Activated naive CD4-positive, alpha-beta T cell treated with anti-CD3 and anti-CD28 coated beads, Interleukin-2, amount 50 U/mL, for 24 hours (primary cell): ENCODE measurements around the gene CACNB2.
"Not testable (repeated sequence)": the region's sequence is repeated elsewhere in the genome, so short reads cannot be mapped to it uniquely, and the experiment has no call there.

Source experiments
- H3K27ac Mint-ChIP-seq: one replicate; pipeline ENCODE4 v1.8.0; 2021; ENCODE audit warnings: mild to moderate bottlenecking, mixed read lengths
- H3K27me3 Mint-ChIP-seq: one replicate; pipeline ENCODE4 v1.8.0; 2021; ENCODE audit warnings: mixed read lengths
- H3K36me3 Mint-ChIP-seq: one replicate; pipeline ENCODE4 v1.8.0; 2021; ENCODE audit warnings: mixed read lengths
- H3K4me1 Mint-ChIP-seq: one replicate; pipeline ENCODE4 v1.8.0; 2021; ENCODE audit warnings: mixed read lengths
- H3K4me3 Mint-ChIP-seq: one replicate; pipeline ENCODE4 v1.8.0; 2021; ENCODE audit warnings: mild to moderate bottlenecking, mixed read lengths
- H3K9me3 Mint-ChIP-seq: one replicate; pipeline ENCODE4 v1.8.0; 2021; ENCODE audit warnings: mixed read lengths

Gene CACNB2

GRCh38 chr10:18162021-18162627, 21.9 kb downstream of the CACNB2 start:
- H3K9me3 Mint-ChIP-seq, result no peaks in the 10 kb centered on the region
- no peak overlapping the region for H3K27ac Mint-ChIP-seq
- H3K27me3 Mint-ChIP-seq, result no peaks in the 10 kb centered on the region
- no peaks in the 10 kb centered on the region for H3K4me1 Mint-ChIP-seq
- H3K36me3 Mint-ChIP-seq, result no peaks in the 10 kb centered on the region
- H3K4me3 Mint-ChIP-seq, result no peak overlapping the region

- Mint-ChIP-seq H3K27me3 (no peaks in the 10 kb centered on the region), H3K4me1 (no peaks in the 10 kb centered on the region), H3K36me3 (no peaks in the 10 kb centered on the region), H3K4me3 (no peak overlapping the region), H3K9me3 (no peaks in the 10 kb centered on the region), H3K27ac (no peak overlapping the region)
These were observed 23.9 kb downstream of the CACNB2 start for GRCh38 chr10:18164093-18164492.

- Mint-ChIP-seq H3K4me1 (no peaks in the 10 kb centered on the region), H3K36me3 (no peaks in the 10 kb centered on the region), H3K27ac (no peak overlapping the region), H3K9me3 (no peaks in the 10 kb centered on the region), H3K27me3 (no peaks in the 10 kb centered on the region), H3K4me3 (no peak overlapping the region)
These were observed 24.6 kb downstream of the CACNB2 start for GRCh38 chr10:18164748-18165361.

GRCh38 chr10:18178854-18179483, 38.7 kb downstream of the CACNB2 start:
- H3K27me3 Mint-ChIP-seq, result peaks cover 13% of the 10 kb centered on the region
- no peak overlapping the region for H3K27ac Mint-ChIP-seq
- H3K36me3 Mint-ChIP-seq, result no peaks in the 10 kb centered on the region
- H3K4me3 Mint-ChIP-seq, result no peak overlapping the region
- H3K9me3 Mint-ChIP-seq, result no peaks in the 10 kb centered on the region
- no peaks in the 10 kb centered on the region for H3K4me1 Mint-ChIP-seq

GRCh38 chr10:18179891-18180290, 39.7 kb downstream of the CACNB2 start:
- no peak overlapping the region for H3K27ac Mint-ChIP-seq

GRCh38 chr10:18181382-18181781, 41.2 kb downstream of the CACNB2 start:
- H3K27ac Mint-ChIP-seq, H3K4me3 Mint-ChIP-seq, H3K36me3 Mint-ChIP-seq, H3K27me3 Mint-ChIP-seq, H3K4me1 Mint-ChIP-seq, H3K9me3 Mint-ChIP-seq: not testable (repeated sequence)

More at GRCh38 chr10:18179891-18180290, 39.7 kb downstream of the CACNB2 start:
- Mint-ChIP-seq H3K4me1 (no peaks in the 10 kb centered on the region), H3K36me3 (no peaks in the 10 kb centered on the region), H3K4me3 (no peak overlapping the region), H3K9me3 (no peaks in the 10 kb centered on the region), H3K27me3 (peaks cover 13% of the 10 kb centered on the region)

- Mint-ChIP-seq H3K27ac (no peak overlapping the region), H3K36me3 (no peaks in the 10 kb centered on the region), H3K4me3 (no peak overlapping the region), H3K4me1 (no peaks in the 10 kb centered on the region), H3K27me3 (peaks cover 2% of the 10 kb centered on the region), H3K9me3 (no peaks in the 10 kb centered on the region)
These were observed 45.4 kb downstream of the CACNB2 start for GRCh38 chr10:18185621-18186020.

GRCh38 chr10:18190840-18191239, 50.6 kb downstream of the CACNB2 start:
- Mint-ChIP-seq H3K36me3 (no peaks in the 10 kb centered on the region), H3K4me1 (no peaks in the 10 kb centered on the region), H3K27ac (no peak overlapping the region), H3K4me3 (no peak overlapping the region), H3K27me3 (no peaks in the 10 kb centered on the region), H3K9me3 (no peaks in the 10 kb centered on the region)

- H3K9me3 Mint-ChIP-seq, result no peaks in the 10 kb centered on the region
- no peaks in the 10 kb centered on the region for H3K4me1 Mint-ChIP-seq
- peaks cover 3% of the 10 kb centered on the region for H3K27me3 Mint-ChIP-seq
- no peak overlapping the region for H3K4me3 Mint-ChIP-seq
- peaks cover 2% of the 10 kb centered on the region for H3K36me3 Mint-ChIP-seq
- H3K27ac Mint-ChIP-seq, result no peak overlapping the region
These were observed 54.4 kb downstream of the CACNB2 start for GRCh38 chr10:18194634-18195033.

GRCh38 chr10:18195060-18195799, 55.0 kb downstream of the CACNB2 start:
- no peaks in the 10 kb centered on the region for H3K4me1 Mint-ChIP-seq
- no peak overlapping the region for H3K27ac Mint-ChIP-seq
- no peak overlapping the region for H3K4me3 Mint-ChIP-seq
- peaks cover 2% of the 10 kb centered on the region for H3K36me3 Mint-ChIP-seq
- peaks cover 4% of the 10 kb centered on the region for H3K27me3 Mint-ChIP-seq
- no peaks in the 10 kb centered on the region for H3K9me3 Mint-ChIP-seq

- peaks cover 2% of the 10 kb centered on the region for H3K36me3 Mint-ChIP-seq
- H3K4me1 Mint-ChIP-seq, result no peaks in the 10 kb centered on the region
- no peak overlapping the region for H3K27ac Mint-ChIP-seq
- no peaks in the 10 kb centered on the region for H3K9me3 Mint-ChIP-seq
- H3K27me3 Mint-ChIP-seq, result peaks cover 4% of the 10 kb centered on the region
- no peak overlapping the region for H3K4me3 Mint-ChIP-seq
These were observed 56.8 kb downstream of the CACNB2 start for GRCh38 chr10:18196806-18197550.

GRCh38 chr10:18197706-18198105, 57.5 kb downstream of the CACNB2 start:
- Mint-ChIP-seq H3K27me3 (peaks cover 4% of the 10 kb centered on the region), H3K4me1 (no peaks in the 10 kb centered on the region), H3K4me3 (no peak overlapping the region), H3K36me3 (peaks cover 2% of the 10 kb centered on the region), H3K27ac (no peak overlapping the region), H3K9me3 (no peaks in the 10 kb centered on the region)

- peaks cover 4% of the 10 kb centered on the region for H3K4me1 Mint-ChIP-seq
- no peak overlapping the region for H3K27ac Mint-ChIP-seq
- H3K36me3 Mint-ChIP-seq, result peaks cover 2% of the 10 kb centered on the region
- no peak overlapping the region for H3K4me3 Mint-ChIP-seq
- H3K9me3 Mint-ChIP-seq, result no peaks in the 10 kb centered on the region
- H3K27me3 Mint-ChIP-seq, result peaks cover 4% of the 10 kb centered on the region
These were observed 61.7 kb downstream of the CACNB2 start for GRCh38 chr10:18201877-18202276.

- H3K4me3 Mint-ChIP-seq, result no peak overlapping the region
- H3K9me3 Mint-ChIP-seq, result no peaks in the 10 kb centered on the region
- peaks cover 2% of the 10 kb centered on the region for H3K36me3 Mint-ChIP-seq
- peaks cover 4% of the 10 kb centered on the region for H3K27me3 Mint-ChIP-seq
- no peak overlapping the region for H3K27ac Mint-ChIP-seq
- peaks cover 4% of the 10 kb centered on the region for H3K4me1 Mint-ChIP-seq
These were observed 62.6 kb downstream of the CACNB2 start for GRCh38 chr10:18202680-18203460.

- peaks cover 4% of the 10 kb centered on the region for H3K27me3 Mint-ChIP-seq
- no peak overlapping the region for H3K27ac Mint-ChIP-seq
- H3K4me1 Mint-ChIP-seq, result peaks cover 4% of the 10 kb centered on the region
- H3K36me3 Mint-ChIP-seq, result peaks cover 2% of the 10 kb centered on the region
- H3K4me3 Mint-ChIP-seq, result no peak overlapping the region
- H3K9me3 Mint-ChIP-seq, result no peaks in the 10 kb centered on the region
These were observed 63.2 kb downstream of the CACNB2 start for GRCh38 chr10:18203471-18203870.
